ES-I3 (cell line): Measurements from ENCODE around the gene ARHGAP15.

Experiments
- H3K36me3 ChIP-seq: 2 replicates; pipeline ENCODE4 v1.6.1; 2013; ENCODE audit warnings: mild to moderate bottlenecking, low read length, control low read depth, moderate library complexity; ENCODE audit not compliant: insufficient read depth
- H3K4me1 ChIP-seq: 2 replicates; pipeline ENCODE4 v1.6.1; 2013; ENCODE audit warnings: mild to moderate bottlenecking, control low read depth, low read length; ENCODE audit not compliant: insufficient read depth
- H3K9ac ChIP-seq: 2 replicates; pipeline ENCODE4 v1.6.1; 2013; ENCODE audit warnings: low read depth, mild to moderate bottlenecking, low read length, moderate library complexity
- H3K9me3 ChIP-seq: 2 replicates; pipeline ENCODE4 v1.6.1; 2013; ENCODE audit warnings: mild to moderate bottlenecking, low read length, moderate library complexity; ENCODE audit not compliant: control insufficient read depth, insufficient read depth

ARHGAP15 gene

GRCh38 chr2:143175438-143175837, 46.2 kb downstream of the ARHGAP15 start:
- Histone ChIP-seq H3K4me1 (no peaks in the 10 kb centered on the region), H3K9me3 (no peaks in the 10 kb centered on the region), H3K36me3 (no peaks in the 10 kb centered on the region)

GRCh38 chr2:143176606-143177005, 47.4 kb downstream of the ARHGAP15 start:
- Histone ChIP-seq H3K9ac (no peak overlapping the region), H3K36me3 (no peaks in the 10 kb centered on the region), H3K9me3 (no peaks in the 10 kb centered on the region), H3K4me1 (no peaks in the 10 kb centered on the region)

More at GRCh38 chr2:143175438-143175837, 46.2 kb downstream of the ARHGAP15 start:
- no peak overlapping the region for H3K9ac ChIP-seq

- Histone ChIP-seq H3K36me3 (no peaks in the 10 kb centered on the region), H3K9me3 (no peaks in the 10 kb centered on the region), H3K4me1 (no peaks in the 10 kb centered on the region), H3K9ac (no peak overlapping the region)
Observed at GRCh38 chr2:143177096-143177786, 48.0 kb downstream of the ARHGAP15 start.

GRCh38 chr2:143181494-143181893, 52.3 kb downstream of the ARHGAP15 start:
- H3K9me3 ChIP-seq: no peaks in the 10 kb centered on the region
- no peaks in the 10 kb centered on the region for H3K4me1 ChIP-seq
- no peaks in the 10 kb centered on the region for H3K36me3 ChIP-seq
- H3K9ac ChIP-seq: no peak overlapping the region

- H3K9ac ChIP-seq: no peak overlapping the region
- no peaks in the 10 kb centered on the region for H3K9me3 ChIP-seq
- no peaks in the 10 kb centered on the region for H3K36me3 ChIP-seq
- H3K4me1 ChIP-seq: no peaks in the 10 kb centered on the region
Observed at GRCh38 chr2:143182649-143183048, 53.4 kb downstream of the ARHGAP15 start.

GRCh38 chr2:143183804-143184463, 54.7 kb downstream of the ARHGAP15 start:
- no peaks in the 10 kb centered on the region for H3K36me3 ChIP-seq
- H3K9me3 ChIP-seq: no peaks in the 10 kb centered on the region

GRCh38 chr2:143186876-143187275, 57.7 kb downstream of the ARHGAP15 start:
- H3K9me3 ChIP-seq: no peaks in the 10 kb centered on the region
- H3K4me1 ChIP-seq: no peaks in the 10 kb centered on the region
- no peaks in the 10 kb centered on the region for H3K36me3 ChIP-seq
- H3K9ac ChIP-seq: no peak overlapping the region

More at GRCh38 chr2:143183804-143184463, 54.7 kb downstream of the ARHGAP15 start:
- Histone ChIP-seq H3K4me1 (no peaks in the 10 kb centered on the region), H3K9ac (no peak overlapping the region)

- H3K4me1 ChIP-seq: no peaks in the 10 kb centered on the region
- no peak overlapping the region for H3K9ac ChIP-seq
- H3K9me3 ChIP-seq: no peaks in the 10 kb centered on the region
- H3K36me3 ChIP-seq: no peaks in the 10 kb centered on the region
Observed at GRCh38 chr2:143190431-143190830, 61.2 kb downstream of the ARHGAP15 start.

GRCh38 chr2:143192106-143192505, 62.9 kb downstream of the ARHGAP15 start:
- Histone ChIP-seq H3K9ac (no peak overlapping the region), H3K9me3 (no peaks in the 10 kb centered on the region), H3K36me3 (no peaks in the 10 kb centered on the region), H3K4me1 (no peaks in the 10 kb centered on the region)

- H3K9me3 ChIP-seq: no peaks in the 10 kb centered on the region
- no peaks in the 10 kb centered on the region for H3K4me1 ChIP-seq
- no peaks in the 10 kb centered on the region for H3K36me3 ChIP-seq
- H3K9ac ChIP-seq: no peak overlapping the region
Observed at GRCh38 chr2:143192716-143193115, 63.5 kb downstream of the ARHGAP15 start.

- Histone ChIP-seq H3K4me1 (no peaks in the 10 kb centered on the region), H3K9ac (no peak overlapping the region), H3K9me3 (no peaks in the 10 kb centered on the region), H3K36me3 (no peaks in the 10 kb centered on the region)
Observed at GRCh38 chr2:143193121-143193520, 63.9 kb downstream of the ARHGAP15 start.

- H3K9me3 ChIP-seq: no peaks in the 10 kb centered on the region; the same call in 1 of the 2 replicates
- no peaks in the 10 kb centered on the region for H3K36me3 ChIP-seq
- H3K9ac ChIP-seq: no peak overlapping the region
- H3K4me1 ChIP-seq: no peaks in the 10 kb centered on the region
Observed at GRCh38 chr2:143195511-143195910, 66.3 kb downstream of the ARHGAP15 start.

GRCh38 chr2:143204062-143204461, 74.8 kb downstream of the ARHGAP15 start:
- Histone ChIP-seq H3K9ac (no peak overlapping the region), H3K36me3 (no peaks in the 10 kb centered on the region), H3K4me1 (no peaks in the 10 kb centered on the region), H3K9me3 (no peaks in the 10 kb centered on the region; the same call in 1 of the 2 replicates)

GRCh38 chr2:143205106-143205764, 76.0 kb downstream of the ARHGAP15 start:
- Histone ChIP-seq H3K36me3 (no peaks in the 10 kb centered on the region), H3K4me1 (no peaks in the 10 kb centered on the region), H3K9me3 (no peaks in the 10 kb centered on the region), H3K9ac (no peak overlapping the region)
